Keratinocyte (primary cell): ENCODE results near the gene HAUS8. TPM values are rescaled to one million over a fixed set of nuclear protein-coding genes. Genes with fewer than 3 reads are reported as not detected.

Source experiments
- DNase-seq: peaks from one replicate; pipeline ENCODE4 v3.0.0-alpha.2; 2011; ENCODE audit warnings: low read depth, missing footprints, low spot score
- FAIRE-seq: peaks from 2 replicates; lab custom pipeline; 2011; peaks lifted over from hg19 to GRCh38; lab: Jason Lieb, UNC
- H2AFZ ChIP-seq: 2 replicates; pipeline ENCODE4 v1.6.0; 2012; ENCODE audit warnings: low read length, control low read depth, inconsistent platforms; ENCODE audit not compliant: control insufficient read depth
- H3K27ac ChIP-seq: 2 replicates; pipeline ENCODE4 v1.5.1; 2011; ENCODE audit warnings: low read length; ENCODE audit not compliant: control insufficient read depth, insufficient read depth
- H3K27me3 ChIP-seq: 3 replicates; pipeline ENCODE4 v1.6.0; 2011; ENCODE audit warnings: low read length; ENCODE audit not compliant: control insufficient read depth, insufficient read depth; ENCODE audit errors: extremely low read depth
- H3K36me3 ChIP-seq, 2 experiments: 2 replicates in 1 of 2; 3 replicates in 1 of 2; pipeline ENCODE4 v1.5.1; 2011; ENCODE audit warnings: low read length in 2 of 2, mild to moderate bottlenecking in 1 of 2; ENCODE audit not compliant: control insufficient read depth in 2 of 2, insufficient read depth in 2 of 2; ENCODE audit errors: extremely low read depth in 1 of 2
- H3K4me1 ChIP-seq: 3 replicates; pipeline ENCODE4 v1.5.1; 2011; ENCODE audit warnings: low read length; ENCODE audit not compliant: control insufficient read depth, insufficient read depth; ENCODE audit errors: extremely low read depth
- H3K4me2 ChIP-seq: 3 replicates; pipeline ENCODE4 v1.6.0; 2011; ENCODE audit warnings: low read depth, low read length; ENCODE audit not compliant: control insufficient read depth, insufficient read depth; ENCODE audit errors: extremely low read depth
- H3K4me3 ChIP-seq, 3 experiments: fragments of 200-600 bp in 1 of 3; sonication (generic) in 1 of 3; 2 replicates in 2 of 3; 3 replicates in 1 of 3; pipeline ENCODE4 v1.5.1; 2011 to 2016; ENCODE audit warnings: low read length in 3 of 3, mild to moderate bottlenecking in 3 of 3, control low read depth in 2 of 3, inconsistent platforms in 1 of 3, low read depth in 1 of 3, mixed read lengths in 1 of 3, mixed run types in 1 of 3, moderate library complexity in 1 of 3; ENCODE audit not compliant: control insufficient read depth in 2 of 3, insufficient read depth in 2 of 3; ENCODE audit errors: extremely low read depth in 1 of 3
- H3K79me2 ChIP-seq: 2 replicates; pipeline ENCODE4 v1.6.0; 2012; ENCODE audit warnings: low read length; ENCODE audit not compliant: control insufficient read depth, insufficient read depth
- H3K9ac ChIP-seq: 3 replicates; pipeline ENCODE4 v1.6.0; 2011; ENCODE audit warnings: low read length; ENCODE audit not compliant: control insufficient read depth, insufficient read depth; ENCODE audit errors: extremely low read depth
- H3K9me1 ChIP-seq: 3 replicates; pipeline ENCODE4 v1.6.0; 2011; ENCODE audit warnings: low read length; ENCODE audit not compliant: control insufficient read depth, insufficient read depth; ENCODE audit errors: extremely low read depth
- H3K9me3 ChIP-seq: 2 replicates; pipeline ENCODE4 v1.5.1; 2012; ENCODE audit warnings: low read depth, low read length; ENCODE audit not compliant: control insufficient read depth
- H4K20me1 ChIP-seq: 3 replicates; pipeline ENCODE4 v1.6.0; 2011; ENCODE audit warnings: low read length; ENCODE audit not compliant: control insufficient read depth, insufficient read depth; ENCODE audit errors: extremely low read depth
- EZH2 ChIP-seq: IDR thresholded peaks from one replicate; pipeline ENCODE4 v1.6.1; 2012; ENCODE audit warnings: inconsistent platforms, mild to moderate bottlenecking, low read length, moderate library complexity
- dilution Hi-C: fragments of 300-500 bp; cut with MboI; formaldehyde crosslinking; loops from one replicate; pipeline ENCODE4 v1.7.0; 2020; ENCODE audit warnings: low sequenced_read_pairs; ENCODE audit not compliant: extremely low pct_ligation_motif_present
- polyA plus RNA-seq, 5 experiments: library from polyadenylated mRNA; depleted of rRNA in 3 of 5; stranded (reverse) in 3 of 5; stranded (forward) in 1 of 5; unstranded in 1 of 5; fragments of >200 nt; gene quantifications; 1 replicate in 1 of 5; 2 replicates in 3 of 5; 3 replicates in 1 of 5; pipeline versions ENCODE4 v1.2.1 to v1.2.3, GENCODE V29; 2011 to 2012; ENCODE audit warnings: missing spikeins in 2 of 5, low read depth in 1 of 5, low replicate concordance in 1 of 5
- TF ChIP-seq, protein P1 (sequence below), 3 experiments: IDR thresholded peaks in 1 of 3; conservative IDR thresholded peaks in 1 of 3; optimal IDR thresholded peaks in 1 of 3; 2 replicates in 2 of 3; 3 replicates in 1 of 3; pipeline versions ENCODE3 to v1.5.1; 2011; ENCODE audit warnings: low read length in 3 of 3, mild to moderate bottlenecking in 3 of 3, moderate library complexity in 2 of 3, control low read depth in 1 of 3, inconsistent platforms in 1 of 3; ENCODE audit not compliant: insufficient read depth in 2 of 3; ENCODE audit errors: extremely low read depth in 1 of 3

Gene HAUS8
- polyA plus RNA-seq, 1 donor (not counting 4 experiments of a cell fraction or from before 2014, with no cell fraction given): 8.1 TPM

DNA sequence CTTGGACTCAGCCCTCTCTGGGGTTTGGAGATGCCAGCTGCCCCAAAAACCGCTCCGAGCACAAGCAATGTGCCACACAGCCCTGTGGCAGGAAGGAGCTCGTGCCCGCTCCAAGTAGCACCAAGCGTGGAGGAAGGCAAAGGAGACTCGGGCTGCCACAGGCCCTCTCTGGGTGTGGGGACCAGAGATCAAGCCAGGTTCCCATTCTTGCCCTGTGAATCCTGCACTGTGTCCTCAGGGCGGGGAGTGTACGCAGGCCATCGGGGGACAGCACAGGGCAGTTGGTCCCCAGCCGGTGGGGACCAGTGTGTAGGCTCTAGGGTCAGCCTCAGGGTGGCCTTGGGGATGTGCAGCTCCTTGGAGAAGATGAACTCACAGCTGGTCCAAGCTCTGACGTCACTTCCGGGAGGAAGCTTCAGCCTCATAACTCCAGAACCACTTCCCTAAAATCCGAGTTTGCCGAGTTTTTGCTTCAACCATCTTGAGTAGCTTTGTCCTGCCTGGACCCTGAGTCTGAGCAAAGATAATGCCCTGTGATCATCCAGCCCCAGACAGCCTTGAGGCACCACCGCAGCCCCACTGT lies 39.3 kb downstream of the HAUS8 start:
- DNase-seq: no peak
- Histone ChIP-seq H2AFZ (no peak overlapping the region), H3K9me1 (no peaks in the 10 kb centered on the region), H3K9me3 (no peaks in the 10 kb centered on the region), H3K4me3 (no peak overlapping the region), H3K27ac (no peak overlapping the region), H3K79me2 (no peaks in the 10 kb centered on the region), H3K36me3 (no peaks in the 10 kb centered on the region), H3K9ac (no peak overlapping the region), H3K4me1 (no peaks in the 10 kb centered on the region), H3K4me2 (no peak overlapping the region), H4K20me1 (no peaks in the 10 kb centered on the region), H3K27me3 (peaks cover 3% of the 10 kb centered on the region)
- dilution Hi-C loops: no loop called here
- FAIRE-seq: no peak
- TF ChIP-seq, protein P1, sequence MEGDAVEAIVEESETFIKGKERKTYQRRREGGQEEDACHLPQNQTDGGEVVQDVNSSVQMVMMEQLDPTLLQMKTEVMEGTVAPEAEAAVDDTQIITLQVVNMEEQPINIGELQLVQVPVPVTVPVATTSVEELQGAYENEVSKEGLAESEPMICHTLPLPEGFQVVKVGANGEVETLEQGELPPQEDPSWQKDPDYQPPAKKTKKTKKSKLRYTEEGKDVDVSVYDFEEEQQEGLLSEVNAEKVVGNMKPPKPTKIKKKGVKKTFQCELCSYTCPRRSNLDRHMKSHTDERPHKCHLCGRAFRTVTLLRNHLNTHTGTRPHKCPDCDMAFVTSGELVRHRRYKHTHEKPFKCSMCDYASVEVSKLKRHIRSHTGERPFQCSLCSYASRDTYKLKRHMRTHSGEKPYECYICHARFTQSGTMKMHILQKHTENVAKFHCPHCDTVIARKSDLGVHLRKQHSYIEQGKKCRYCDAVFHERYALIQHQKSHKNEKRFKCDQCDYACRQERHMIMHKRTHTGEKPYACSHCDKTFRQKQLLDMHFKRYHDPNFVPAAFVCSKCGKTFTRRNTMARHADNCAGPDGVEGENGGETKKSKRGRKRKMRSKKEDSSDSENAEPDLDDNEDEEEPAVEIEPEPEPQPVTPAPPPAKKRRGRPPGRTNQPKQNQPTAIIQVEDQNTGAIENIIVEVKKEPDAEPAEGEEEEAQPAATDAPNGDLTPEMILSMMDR (optimal IDR thresholded peaks at IDR 0.05 in 1 of 3, IDR thresholded peaks at IDR 0.05 in 1 of 3, conservative IDR thresholded peaks at IDR 0.05 in 1 of 3; ENCODE audit: extremely low read depth in 1 of 3, insufficient read depth in 2 of 3, low read length in 3 of 3): no peak
- no peak for TF ChIP-seq EZH2

DNA sequence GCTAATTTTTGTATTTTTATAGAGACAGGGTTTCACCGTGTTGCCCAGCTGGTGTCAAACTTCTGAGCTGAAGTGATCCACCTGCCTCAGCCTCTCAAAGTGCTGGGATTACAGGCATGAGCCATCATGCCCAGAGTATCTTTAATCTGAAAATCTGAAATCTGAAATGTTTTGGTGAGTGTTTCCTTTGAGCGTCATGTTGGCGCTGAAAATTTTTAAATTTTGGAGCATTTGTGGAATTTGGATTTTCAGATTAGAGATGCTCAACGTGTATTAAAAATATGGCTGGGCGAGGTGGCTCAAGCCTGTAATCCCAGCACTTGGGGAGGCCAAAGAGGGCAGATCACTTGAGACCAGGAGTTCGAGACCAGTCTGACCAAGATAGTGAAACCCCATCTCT lies 43.5 kb downstream of the HAUS8 start:
- no peaks in the 10 kb centered on the region for H3K36me3 ChIP-seq
- dilution Hi-C loops: no loop called here
- TF ChIP-seq, protein P1 (optimal IDR thresholded peaks at IDR 0.05 in 1 of 3, IDR thresholded peaks at IDR 0.05 in 1 of 3, conservative IDR thresholded peaks at IDR 0.05 in 1 of 3; ENCODE audit: extremely low read depth in 1 of 3, insufficient read depth in 2 of 3, low read length in 3 of 3): no peak
- no peak for TF ChIP-seq EZH2
- H3K4me3 ChIP-seq: no peak overlapping the region
- no peaks in the 10 kb centered on the region for H3K79me2 ChIP-seq
- H3K9me1 ChIP-seq: no peaks in the 10 kb centered on the region
- H4K20me1 ChIP-seq: no peaks in the 10 kb centered on the region
- no peak overlapping the region for H3K27ac ChIP-seq
- DNase-seq (no peak), FAIRE-seq (no peak)
- H3K9me3 ChIP-seq: no peaks in the 10 kb centered on the region
- H3K4me2 ChIP-seq: no peak overlapping the region
- no peaks in the 10 kb centered on the region for H3K4me1 ChIP-seq
- no peak overlapping the region for H2AFZ ChIP-seq
- no peak overlapping the region for H3K9ac ChIP-seq
- H3K27me3 ChIP-seq: peaks cover 18% of the 10 kb centered on the region
